COR-L47 (cell line): ENCODE data around the gene LFNG.

Source experiments
- DNase-seq: peaks from one replicate; lab custom pipeline; 2025; lab: John Stamatoyannopoulos, UW

The LFNG gene

DNA sequence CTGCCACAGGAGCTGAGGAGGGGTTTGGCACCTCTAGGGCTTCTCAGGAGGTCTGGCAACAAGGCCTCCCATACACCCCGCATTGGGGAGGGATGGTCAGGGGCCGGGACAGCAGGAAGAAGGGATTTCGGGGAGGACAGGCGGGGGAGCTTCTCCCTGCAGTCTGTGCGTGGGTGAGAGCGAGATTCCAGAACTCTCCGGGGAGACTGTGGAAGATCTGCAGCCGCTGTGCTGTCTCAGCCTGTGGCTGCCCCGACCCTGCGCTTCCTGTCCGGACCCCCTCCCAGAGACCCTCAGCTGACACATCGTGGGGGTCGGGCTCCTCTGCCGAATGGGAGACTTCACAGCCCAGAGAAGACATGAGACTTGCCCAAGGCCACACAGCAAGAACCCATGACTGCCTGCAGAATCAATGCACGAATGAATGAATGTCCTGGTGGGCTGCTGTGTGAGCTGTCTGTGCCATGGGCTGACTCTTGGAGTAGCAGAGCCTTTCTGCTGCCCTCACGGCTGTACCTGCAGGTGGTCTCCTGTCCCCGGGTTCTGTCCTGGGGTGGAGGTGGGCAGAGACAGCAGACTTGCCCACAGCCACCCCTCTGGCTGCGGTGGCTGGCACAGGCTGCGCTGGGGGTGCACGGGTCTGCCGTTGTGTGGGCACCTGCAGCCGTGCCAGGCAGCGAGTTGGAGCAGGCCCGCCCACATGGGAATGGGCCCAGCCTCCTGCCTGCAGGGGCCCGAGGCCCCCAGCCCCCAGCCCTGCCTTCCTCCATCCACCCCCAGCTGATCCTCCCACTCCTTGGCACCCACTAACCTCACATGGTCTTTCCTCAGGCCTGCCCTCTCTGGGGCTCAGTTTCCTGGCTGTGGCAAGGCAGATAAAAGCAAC is 16.3 kb upstream of the LFNG start:
- DNase-seq, result no peak

DNA sequence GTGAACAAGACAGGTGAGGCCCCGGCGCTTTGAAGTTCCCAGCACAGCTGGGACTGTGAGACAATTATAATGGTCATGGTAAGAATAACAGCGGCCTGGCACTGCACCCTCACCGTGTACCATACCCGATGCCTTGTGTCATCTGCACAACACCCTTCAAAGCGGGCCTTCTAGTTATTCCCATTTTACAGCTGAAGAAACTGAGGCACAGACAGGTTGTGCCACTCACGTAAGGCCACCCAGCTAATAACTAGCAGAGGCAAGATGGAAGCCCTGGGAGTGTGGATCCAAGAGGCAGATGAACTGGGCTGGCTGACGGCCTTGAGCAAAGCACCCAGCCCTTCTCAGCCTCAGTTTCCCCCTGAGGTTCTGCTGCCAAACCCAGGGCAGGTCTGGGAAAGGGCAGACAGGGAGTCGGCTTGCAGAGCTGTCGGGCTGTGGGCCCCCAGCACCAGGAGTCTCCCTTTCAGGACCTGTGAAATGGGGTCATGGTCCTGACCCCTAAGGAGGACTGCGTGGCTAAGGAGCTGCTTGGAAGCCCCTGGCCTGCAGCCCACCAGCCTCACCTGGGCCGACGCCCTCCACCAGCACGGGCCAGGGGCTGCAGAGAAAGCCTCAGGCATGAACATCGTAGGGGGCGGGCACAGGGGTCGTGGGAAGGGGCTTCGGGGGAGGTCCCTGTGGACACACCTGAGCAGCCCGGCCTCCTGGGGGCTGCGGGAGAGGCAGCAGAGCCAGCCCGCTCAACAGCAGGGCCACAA is 15.3 kb upstream of the LFNG start:
- DNase-seq, result no peak

DNA sequence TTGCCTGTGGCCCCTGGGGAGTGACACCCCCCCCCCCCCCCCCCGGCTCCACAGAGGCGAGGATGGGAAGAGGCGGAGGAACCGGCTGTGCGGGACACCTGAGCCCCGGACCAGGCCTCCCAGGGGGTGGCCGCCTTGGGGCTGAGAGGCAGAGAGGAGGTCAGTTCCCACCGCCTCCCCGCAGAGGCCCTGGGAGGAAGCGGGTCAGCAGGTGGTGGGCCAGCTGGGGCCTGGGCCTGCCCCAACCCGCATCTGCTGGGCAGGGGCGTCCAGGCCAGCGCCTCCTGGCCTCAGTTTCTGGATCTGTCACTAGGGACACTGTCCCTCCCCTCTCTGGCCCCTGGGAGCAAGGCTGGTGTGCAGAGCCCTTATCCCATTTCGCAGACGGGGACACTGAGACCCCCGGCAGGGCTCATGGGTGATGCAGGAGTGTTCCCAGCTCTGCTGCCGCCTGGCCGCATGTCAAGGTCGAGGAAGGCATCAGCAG is 14.6 kb upstream of the LFNG start:
- no peak for DNase-seq

DNA sequence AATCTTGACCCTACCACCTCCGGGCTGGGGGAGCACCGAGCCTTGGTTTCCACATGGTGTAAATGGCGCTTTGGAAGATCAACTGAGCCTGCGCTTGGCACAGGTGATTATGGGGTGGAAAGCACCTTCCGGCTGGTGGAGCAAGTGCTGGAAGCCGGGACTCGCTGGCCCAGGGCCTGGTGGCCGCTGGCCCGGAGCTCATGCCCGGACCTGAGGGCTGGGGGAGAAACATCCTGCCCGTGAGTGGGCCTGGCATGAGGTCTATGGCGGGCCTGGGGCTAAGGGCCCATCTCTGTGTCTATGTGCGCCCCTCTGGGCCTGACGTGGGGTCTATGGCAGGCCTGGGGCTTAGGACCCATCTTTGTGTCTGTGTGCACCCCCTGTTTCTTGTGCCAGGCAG is 14.2 kb upstream of the LFNG start:
- DNase-seq, result no peak

DNA sequence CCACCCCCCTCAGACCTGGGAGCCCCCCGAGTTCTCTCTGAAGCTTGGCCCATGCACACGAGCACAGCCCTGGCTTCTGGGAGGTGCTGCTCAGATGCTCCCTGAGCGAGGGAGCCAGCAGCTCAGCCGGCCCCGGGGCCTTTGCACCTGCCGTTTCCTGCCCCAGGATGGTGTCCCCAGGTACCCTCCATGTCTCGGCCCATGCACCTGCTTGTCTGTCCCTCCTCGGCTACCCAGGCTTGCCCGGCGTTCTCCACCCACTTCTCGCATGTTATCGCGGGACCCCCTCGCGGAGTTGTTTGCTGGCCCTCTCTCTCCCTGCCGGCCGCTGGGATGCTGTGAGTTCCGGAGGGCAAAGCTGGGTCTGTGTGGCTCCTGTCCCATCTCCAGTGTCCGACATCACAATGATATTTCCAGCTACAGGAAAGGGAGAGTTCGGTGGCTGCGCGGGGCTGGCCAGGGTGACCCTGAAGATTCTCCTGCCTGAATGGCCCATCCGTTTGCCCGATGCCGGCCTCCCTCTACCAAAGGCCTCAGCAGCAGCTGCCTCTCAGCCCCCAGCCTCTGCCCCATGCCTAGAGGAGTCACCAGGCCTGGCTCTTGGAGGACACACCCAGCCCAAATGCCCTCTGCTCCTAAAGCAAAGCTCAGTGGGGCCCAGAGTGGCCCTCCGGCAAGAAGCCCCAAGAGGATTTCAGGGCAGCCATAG is 12.2 kb upstream of the LFNG start:
- no peak for DNase-seq

DNA sequence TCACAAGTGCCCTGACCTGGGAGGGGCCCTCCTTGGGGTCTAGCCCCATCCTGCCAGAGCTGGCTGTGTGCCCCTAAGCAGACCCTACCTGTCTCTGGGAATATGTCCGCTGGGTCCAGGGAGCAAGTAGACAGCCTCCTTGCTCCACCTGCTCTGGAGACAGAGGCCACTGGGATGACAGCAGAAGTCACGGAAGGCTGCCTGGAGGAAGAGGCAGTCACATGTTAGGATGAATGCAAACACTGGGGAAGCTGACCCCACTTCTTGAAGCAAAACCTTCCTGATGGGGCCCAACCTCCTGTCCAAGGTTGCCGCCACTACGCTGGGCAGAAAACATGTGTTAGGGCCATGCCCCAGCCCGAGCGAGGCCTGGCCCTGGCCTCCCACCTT is 11.7 kb upstream of the LFNG start:
- DNase-seq, result no peak

DNA sequence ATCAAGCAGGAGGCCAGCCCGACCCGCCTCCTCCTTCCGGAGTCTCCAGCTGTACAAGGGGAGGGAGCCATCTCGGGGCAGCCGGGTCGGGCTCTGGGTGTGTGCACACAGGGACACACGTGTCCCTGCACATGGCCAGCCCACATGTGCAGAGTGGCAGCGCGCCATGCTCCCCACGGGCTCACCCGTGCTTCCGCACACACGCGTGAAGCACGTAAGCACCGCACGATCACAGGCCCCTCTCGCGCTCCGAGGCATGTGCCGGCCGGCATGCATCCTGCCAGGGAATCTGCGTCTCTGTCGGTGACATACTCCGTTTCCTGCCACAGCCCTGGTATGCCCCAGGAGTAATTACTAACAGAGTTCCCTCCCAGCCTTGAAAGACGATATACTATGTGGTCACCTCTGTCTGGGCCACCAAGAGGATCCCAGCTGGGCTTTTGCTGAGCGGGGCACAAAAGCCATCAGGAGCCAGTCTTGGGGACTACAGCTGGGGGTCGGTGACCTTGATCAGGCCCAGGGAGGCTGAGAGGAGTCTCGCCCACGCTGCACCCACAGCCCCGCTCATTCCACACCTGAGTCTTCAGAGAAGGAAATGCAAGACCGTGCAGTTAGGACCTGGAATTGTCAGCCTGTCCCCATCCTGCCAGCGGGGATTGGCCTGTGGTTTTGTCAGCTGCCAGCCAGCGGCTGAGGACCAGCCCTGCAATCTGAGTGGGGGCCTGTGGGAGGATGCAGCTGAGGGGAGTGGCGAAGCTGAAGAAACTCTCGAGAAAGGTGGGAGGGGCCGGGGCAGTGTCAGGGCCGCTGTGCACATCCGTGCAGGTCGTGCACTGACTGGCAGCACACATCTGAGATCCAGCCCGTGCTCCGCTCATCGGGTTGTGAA is 11.0 kb upstream of the LFNG start:
- DNase-seq, result no peak

DNA sequence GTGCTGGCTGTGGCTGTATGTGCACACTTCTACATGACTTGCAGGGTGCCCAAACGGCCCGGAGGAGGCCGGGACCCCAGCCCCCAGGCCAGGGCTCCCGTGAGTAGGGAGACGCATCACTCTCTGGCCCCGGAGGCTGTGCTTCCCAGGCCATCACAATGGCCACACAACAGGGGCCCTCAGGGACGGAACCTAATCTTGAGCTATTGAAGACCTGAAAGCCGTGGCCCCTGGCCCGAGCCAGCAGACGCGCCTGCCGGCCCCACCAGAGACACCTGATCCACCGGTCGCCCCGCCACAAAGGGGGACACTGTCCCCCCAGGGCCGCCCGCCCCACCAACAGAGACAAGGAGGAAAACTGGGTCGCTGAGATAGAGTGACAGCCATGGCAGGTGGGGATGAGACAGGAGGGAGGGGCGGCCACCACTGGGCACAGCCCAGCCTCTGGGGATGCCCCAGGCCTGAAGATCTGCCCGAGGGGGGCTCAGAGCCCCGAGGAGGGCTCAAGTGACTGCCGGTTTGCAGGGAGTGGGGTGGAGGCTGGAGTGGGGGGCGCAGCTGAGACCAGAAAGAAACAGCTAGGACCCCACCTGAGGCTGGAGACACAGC is 10.2 kb upstream of the LFNG start:
- DNase-seq, result no peak

DNA sequence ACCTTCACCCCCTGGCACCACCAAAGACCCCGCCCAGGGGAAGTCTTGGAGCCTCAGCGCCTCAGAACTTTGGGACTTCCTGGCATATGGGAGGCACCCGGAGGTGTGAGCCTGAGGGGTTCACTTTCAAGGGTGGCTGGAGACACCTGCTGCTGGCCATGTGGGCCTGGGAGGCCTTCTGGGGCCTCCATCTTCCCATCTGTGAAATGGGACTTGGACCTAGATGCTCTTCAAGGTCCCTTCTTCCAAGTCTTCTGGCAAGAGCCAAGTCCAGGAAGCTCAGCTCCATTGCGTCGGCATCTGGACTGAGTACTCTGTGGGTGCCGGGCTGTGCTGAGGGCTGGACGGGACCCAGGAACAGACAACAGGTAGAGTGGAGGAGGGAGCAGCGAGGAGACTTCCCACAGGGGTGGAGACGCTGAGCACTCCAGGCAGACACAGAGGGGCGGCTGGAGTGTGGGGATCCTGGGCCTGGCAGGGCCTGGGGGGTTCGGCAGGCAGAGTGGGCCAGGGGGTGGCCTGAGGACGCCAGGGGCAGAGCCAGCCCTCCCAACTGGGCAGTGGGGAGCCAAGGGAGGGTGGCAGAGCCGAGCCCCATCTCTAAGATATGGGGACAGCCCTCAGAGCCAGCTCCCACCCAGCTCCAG is 9.3 kb upstream of the LFNG start:
- DNase-seq, result no peak

DNA sequence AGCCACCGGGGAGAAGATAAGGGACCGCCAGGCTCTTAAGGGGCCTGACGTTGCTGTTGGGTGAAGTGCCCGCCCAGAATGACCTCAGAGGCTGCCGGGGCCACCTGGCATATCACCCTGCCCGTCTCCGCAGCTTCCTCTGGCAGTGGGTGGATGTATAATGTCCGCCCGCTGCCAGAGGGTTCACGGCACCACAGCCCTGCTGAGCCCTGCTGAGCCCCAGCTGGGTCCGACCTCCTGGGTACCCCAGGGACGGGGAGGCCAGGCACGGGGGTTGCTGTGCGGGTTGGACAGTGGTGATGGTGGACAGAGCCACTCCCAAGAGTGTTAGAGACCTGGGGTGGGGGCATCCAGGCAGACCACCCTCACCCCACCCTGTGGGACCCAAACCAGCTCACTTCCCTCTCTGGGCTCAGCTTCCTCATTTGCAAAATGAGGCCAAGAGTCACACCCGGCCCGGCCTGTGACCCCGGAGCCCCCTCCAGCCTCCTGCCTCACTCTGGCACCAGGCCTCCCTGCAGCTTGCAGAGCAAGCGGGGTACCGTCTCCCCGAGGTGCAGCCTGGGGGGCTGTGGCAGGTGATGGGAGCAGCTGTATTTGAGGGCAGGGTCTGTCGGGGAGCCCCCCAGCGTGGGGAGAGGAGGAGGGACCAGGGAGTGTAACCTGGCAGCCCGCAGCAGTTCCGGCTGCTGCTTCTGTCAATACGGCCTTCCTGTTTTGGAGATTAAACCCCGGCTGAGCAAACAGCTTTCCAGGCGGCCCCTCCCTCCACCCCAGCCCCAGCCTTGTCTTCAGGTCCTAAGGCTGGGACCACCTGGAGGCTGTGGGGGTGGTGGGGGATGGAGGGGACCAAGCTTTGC is 8.4 kb upstream of the LFNG start:
- DNase-seq, result peak; percentile 81

DNA sequence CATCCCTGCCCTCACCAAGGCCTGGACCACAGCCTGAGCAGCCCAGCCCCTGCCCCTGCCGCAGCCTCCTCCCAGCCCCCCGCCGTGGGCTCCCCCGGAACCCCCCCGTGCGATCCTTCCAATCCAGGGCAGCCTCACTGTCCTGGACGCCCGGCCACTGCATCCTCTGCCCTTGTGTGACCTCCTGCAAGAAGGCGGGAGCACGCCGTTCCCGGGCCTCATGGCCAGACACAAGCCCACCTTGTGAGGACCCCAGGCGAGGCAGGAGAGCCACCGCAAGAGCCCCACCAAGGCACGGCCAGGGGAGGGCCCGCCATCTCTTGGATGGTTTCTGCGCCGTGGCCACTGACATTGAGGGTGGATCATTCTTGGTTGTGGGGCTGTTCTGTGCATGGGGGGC is 7.8 kb upstream of the LFNG start:
- DNase-seq, result no peak

DNA sequence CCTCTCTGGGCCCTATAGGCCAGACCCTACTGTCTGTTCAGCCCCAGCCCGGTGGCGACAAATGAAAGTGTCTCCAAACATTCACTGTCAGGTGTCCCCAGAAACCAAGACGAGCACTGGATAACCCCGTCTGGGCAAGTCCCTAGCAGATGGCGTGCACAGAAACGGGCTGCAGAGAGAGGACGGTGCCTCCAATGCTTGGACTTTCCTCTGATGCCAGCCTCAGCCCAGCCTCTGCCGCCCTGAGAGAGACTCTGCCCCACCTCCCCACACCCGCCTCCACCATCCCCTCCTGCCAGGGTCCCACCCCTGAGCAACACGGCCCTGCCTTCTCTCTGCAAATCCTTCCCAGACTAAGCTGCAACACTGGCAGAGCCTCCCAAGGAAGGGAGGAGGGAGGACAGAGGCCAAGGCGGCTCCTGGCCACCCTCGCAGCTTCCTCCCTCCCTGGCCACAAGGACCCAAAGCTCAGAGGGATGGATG is 7.4 kb upstream of the LFNG start:
- DNase-seq, result no peak

DNA sequence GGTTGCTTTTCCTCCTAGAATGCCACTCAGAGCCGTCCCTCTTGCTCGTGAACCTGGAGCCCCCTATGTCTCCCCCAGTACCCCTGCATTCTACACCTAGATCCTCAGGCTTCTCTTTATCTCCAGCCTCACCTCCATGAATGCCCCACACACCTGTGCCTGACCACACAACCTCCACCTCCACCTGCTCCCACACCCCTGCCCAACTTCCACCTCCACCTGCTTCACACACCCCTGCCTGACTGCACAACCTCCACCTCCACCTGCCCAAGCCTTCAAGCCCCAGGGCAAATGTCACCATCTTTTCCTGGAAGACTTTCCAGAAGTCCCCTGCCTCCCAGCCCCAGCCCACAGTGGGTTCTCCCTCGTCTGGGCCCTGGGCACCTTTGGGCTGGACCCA is 6.9 kb upstream of the LFNG start:
- DNase-seq, result no peak

DNA sequence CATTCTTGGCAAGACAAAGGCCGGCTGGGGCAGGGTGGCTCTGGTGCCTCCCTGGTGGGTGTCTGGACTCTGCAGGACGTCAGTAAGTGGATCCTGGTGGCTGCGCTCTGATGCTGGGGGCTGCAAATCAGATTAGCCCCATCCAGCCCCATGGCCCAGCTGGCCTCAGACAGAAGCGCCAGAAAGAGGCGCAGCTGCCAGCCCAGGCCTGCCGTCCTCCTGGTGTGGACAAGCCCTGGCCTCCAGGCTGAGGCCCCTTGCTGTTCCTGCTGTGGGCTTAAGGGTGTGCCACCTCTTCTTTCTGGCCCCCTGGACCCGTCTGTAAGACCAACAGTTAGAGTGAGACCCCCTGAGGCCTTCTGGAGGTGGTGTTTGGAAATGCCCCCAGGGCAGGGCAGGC is 5.9 kb upstream of the LFNG start:
- DNase-seq, result no peak

DNA sequence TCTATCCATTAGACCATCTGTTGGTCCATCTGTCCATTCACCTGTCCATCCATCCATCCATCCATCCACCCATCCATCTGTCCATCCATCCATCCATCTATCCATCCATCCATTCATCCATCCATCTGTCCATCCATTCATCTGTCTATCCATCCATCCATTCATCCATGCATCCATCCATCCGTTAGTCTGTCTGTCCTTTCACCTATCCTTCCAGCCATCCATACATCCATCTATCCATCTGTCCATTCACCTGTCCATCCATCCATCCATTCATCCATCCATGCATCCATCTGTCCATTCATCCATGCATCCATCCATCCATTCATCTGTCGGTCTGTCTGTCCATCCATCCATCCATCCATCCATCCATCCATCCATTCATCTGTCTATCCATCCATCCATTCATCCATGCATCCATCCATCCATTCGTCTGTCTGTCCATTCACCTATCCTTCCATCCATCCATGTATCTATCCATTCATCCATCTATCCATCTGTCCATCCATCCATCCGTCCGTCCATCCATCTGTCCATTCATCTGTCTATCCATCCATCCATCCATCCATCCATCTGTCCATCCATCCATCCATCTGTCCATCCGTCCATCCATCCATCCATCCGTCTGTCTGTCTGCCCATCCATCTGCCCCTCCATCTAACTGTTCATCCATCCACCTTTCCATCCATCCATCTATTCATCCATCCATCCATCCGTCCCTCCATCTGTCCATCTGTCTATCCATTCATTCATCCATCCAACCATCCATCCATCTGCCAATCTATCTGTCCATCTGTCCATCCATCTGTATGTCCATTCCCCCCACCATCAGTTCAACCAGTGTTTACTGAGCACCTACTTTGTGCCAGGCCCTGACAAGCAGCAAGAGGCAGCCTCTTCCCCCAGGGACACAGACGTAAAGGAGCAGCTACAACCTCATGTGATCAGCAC is 4.8 kb upstream of the LFNG start:
- no peak for DNase-seq

DNA sequence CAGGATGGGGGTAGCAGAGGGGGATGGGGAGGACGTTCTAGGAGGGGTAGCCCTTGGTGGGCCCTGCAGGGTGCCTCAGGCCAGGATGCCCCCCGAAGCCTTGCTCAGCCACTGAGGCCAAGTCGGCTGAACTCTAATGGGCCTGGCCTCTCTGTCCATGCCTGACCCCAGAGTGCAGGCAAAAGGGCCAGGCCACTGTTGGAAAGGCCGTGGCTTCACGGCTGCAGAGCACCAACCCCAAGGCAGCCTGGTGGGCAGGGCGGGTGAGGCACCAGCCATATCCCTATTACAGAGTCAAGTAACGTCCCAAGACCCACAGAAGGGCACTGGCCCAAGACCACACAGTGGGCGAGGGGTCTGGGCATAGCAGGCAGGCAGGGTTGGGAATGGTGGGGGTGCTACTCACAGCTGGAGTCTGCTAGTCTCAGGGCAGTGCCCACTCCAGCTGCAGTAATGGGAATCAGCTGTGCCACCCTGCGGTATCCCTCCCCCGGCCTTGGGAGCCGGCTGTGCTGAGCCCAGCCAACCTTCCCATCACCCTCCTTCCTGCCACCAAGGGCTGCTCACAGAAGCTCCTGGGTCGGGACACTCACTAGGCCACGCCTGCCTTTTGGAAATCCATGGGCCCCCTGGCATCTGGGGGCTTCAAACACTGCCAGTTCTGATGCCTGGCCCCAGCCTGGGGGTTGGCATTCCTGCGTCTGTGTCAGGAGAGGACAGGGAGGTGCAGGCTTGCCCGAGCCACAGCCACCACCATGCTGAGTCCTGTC is 4.0 kb upstream of the LFNG start:
- no peak for DNase-seq

DNA sequence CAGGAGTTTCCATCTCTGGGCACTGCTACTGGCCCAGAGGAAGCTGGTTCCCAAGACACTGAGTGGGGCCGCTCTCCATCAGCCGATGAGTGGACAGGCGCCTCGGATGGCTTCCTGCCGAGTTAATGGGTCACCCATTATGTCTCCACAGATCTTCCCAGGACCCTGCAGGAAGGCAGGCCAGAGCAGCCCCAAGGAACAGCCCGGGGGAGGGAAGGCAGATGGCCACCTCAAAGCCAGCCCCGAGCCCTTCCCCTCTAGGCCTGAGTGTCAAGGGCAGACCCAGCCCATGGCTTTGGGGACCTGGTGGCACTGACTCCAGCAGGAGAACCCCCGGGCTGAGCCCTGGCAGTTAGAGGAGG is 3.4 kb upstream of the LFNG start:
- no peak for DNase-seq

DNA sequence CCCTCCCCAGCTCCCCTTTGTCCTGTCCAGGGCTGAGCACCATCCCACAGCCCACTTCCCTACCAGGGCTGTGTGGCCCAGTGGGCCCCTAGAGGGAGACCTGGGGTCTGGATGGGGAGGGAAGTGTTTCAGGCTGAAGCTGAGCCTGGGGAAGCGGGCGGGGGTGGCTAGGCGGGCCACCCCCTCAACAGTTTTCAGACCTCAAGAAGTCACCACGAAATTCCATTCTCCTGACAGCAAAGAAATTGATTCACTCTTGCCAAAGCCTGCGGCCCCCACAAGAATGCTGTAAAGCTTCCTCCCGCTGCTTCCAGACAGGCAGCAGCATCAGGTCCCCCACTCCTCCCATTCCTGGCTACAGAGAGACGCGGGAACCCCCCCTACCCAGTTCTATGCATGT is 2.5 kb upstream of the LFNG start:
- no peak for DNase-seq
